SK-N-SH (cell line): ENCODE results near the gene KRT28. TPM values are rescaled to one million over a fixed set of nuclear protein-coding genes. Genes with fewer than 3 reads are reported as not detected.

Experiments
- CTCF ChIA-PET: fragments of 300-600, 350-600 bp; formaldehyde crosslinking; extraction: SDS; loops from one replicate; lab custom pipeline; 2021; lab: Yijun Ruan, JAX
- POLR2A ChIA-PET: fragments of 350-600 bp; sonication (Branson Sonifier 250); formaldehyde crosslinking; extraction: SDS; loops from one replicate; lab custom pipeline; 2020; ENCODE audit warnings: antibody characterized with exemption, inconsistent platforms; lab: Yijun Ruan, JAX
- DNase-seq: peaks from one replicate; pipeline ENCODE4 v3.0.0; 2012
- H2AFZ ChIP-seq: fragments of 200-600 bp; sonication (generic); 2 replicates; pipeline ENCODE4 v1.8.1; 2016; ENCODE audit warnings: antibody characterized with exemption, mild to moderate bottlenecking, low read depth
- H3F3A ChIP-seq: fragments of 200-600 bp; sonication (generic); replicated peaks from 2 replicates; pipeline ENCODE3; 2016; ENCODE audit warnings: antibody characterized with exemption, mild to moderate bottlenecking; ENCODE audit not compliant: insufficient read depth
- H3K27ac ChIP-seq, 2 experiments: fragments of 200-500 bp in 1 of 2; fragments of 200-600 bp in 1 of 2; sonication (Bioruptor generic) in 1 of 2; sonication (generic), shearing (Covaris generic) in 1 of 2; 2 replicates each; pipeline versions ENCODE4 v1.5.1 to v1.6.1; 2014 to 2016; ENCODE audit warnings: low read depth in 2 of 2, inconsistent platforms in 1 of 2, low read length in 1 of 2, mild to moderate bottlenecking in 1 of 2, mixed read lengths in 1 of 2
- H3K27me3 ChIP-seq: fragments of 200-600 bp; sonication (generic), shearing (Covaris generic); 2 replicates; pipeline ENCODE4 v1.6.1; 2016; ENCODE audit warnings: mixed run types; ENCODE audit not compliant: insufficient read depth
- H3K36me3 ChIP-seq, 2 experiments: fragments of 200-500 bp in 1 of 2; fragments of 200-600 bp in 1 of 2; sonication (Bioruptor generic) in 1 of 2; sonication (generic) in 1 of 2; replicated peaks in 1 of 2; 2 replicates each; pipeline versions ENCODE3 to v1.5.1; 2014 to 2016; ENCODE audit warnings: low read length in 1 of 2, mild to moderate bottlenecking in 1 of 2; ENCODE audit not compliant: insufficient read depth in 2 of 2, control insufficient read depth in 1 of 2
- H3K4me1 ChIP-seq, 2 experiments: fragments of 200-500 bp in 1 of 2; fragments of 200-600 bp in 1 of 2; sonication (Bioruptor generic) in 1 of 2; sonication (generic), shearing (Covaris generic) in 1 of 2; 2 replicates each; pipeline versions ENCODE4 v1.5.1 to v1.6.1; 2014 to 2016; ENCODE audit warnings: low read depth in 1 of 2, low read length in 1 of 2, mixed run types in 1 of 2; ENCODE audit not compliant: insufficient read depth in 2 of 2, control insufficient read depth in 1 of 2
- H3K4me2 ChIP-seq: fragments of 200-600 bp; sonication (generic), shearing (Covaris generic); 2 replicates; pipeline ENCODE4 v1.6.1; 2017; ENCODE audit warnings: mixed run types
- H3K4me3 ChIP-seq, 2 experiments: fragments of 200-500 bp in 1 of 2; fragments of 200-600 bp in 1 of 2; sonication (Bioruptor generic) in 1 of 2; sonication (generic), shearing (Covaris generic) in 1 of 2; 2 replicates each; pipeline versions ENCODE4 v1.5.1 to v1.8.1; 2014 to 2016; ENCODE audit warnings: low read depth in 2 of 2, inconsistent platforms in 1 of 2, low read length in 1 of 2, mild to moderate bottlenecking in 1 of 2, mixed read lengths in 1 of 2, moderate library complexity in 1 of 2
- H3K79me2 ChIP-seq: fragments of 200-600 bp; sonication (generic); 2 replicates; pipeline ENCODE4 v1.8.1; 2017; ENCODE audit warnings: mild to moderate bottlenecking; ENCODE audit not compliant: insufficient read depth
- H3K9ac ChIP-seq: fragments of 200-600 bp; sonication (generic); 2 replicates; pipeline ENCODE4 v1.6.1; 2017; ENCODE audit warnings: mixed run types
- H3K9me2 ChIP-seq: fragments of 200-600 bp; sonication (generic); 2 replicates; pipeline ENCODE4 v1.6.1; 2017; ENCODE audit warnings: mixed run types
- H3K9me3 ChIP-seq: fragments of 200-600 bp; sonication (generic); 2 replicates; pipeline ENCODE4 v1.6.1; 2017; ENCODE audit warnings: mixed run types, mild to moderate bottlenecking, moderate library complexity
- H4K20me1 ChIP-seq: fragments of 200-600 bp; sonication (generic); 2 replicates; pipeline ENCODE4 v1.6.1; 2017; ENCODE audit warnings: mild to moderate bottlenecking, mixed run types; ENCODE audit not compliant: insufficient read depth
- CTCF ChIP-seq: fragments of 200-600 bp; sonication (generic); IDR thresholded peaks from 2 replicates; pipeline ENCODE4 v1.6.1; 2017; ENCODE audit warnings: antibody characterized with exemption, mild to moderate bottlenecking, moderate library complexity
- ELF1 ChIP-seq: IDR thresholded peaks from 2 replicates; pipeline ENCODE4 v1.4.0; 2012
- EP300 ChIP-seq, 2 experiments: IDR thresholded peaks; 2 replicates each; pipeline versions ENCODE4 v1.4.0 to v1.6.1; 2012; ENCODE audit warnings: borderline replicate concordance in 1 of 2, low read depth in 1 of 2, low read length in 1 of 2
- FOSL2 ChIP-seq: IDR thresholded peaks from 2 replicates; pipeline ENCODE4 v1.4.0; 2012; ENCODE audit warnings: low read depth, mild to moderate bottlenecking, moderate library complexity, borderline replicate concordance
- FOXM1 ChIP-seq: IDR thresholded peaks from 2 replicates; pipeline ENCODE4 v1.4.0; 2012; ENCODE audit warnings: low read depth, mild to moderate bottlenecking
- GABPA ChIP-seq: IDR thresholded peaks from 2 replicates; pipeline ENCODE4 v1.4.0; 2012; ENCODE audit warnings: low read depth, mild to moderate bottlenecking
- GATA2 ChIP-seq: sonication (generic); formaldehyde crosslinking; IDR thresholded peaks from 2 replicates; pipeline ENCODE4 v1.5.0; 2020; ENCODE audit warnings: mild to moderate bottlenecking, missing genetic modification reagents
- IRF3 ChIP-seq: fragments of 150-350 bp; IDR thresholded peaks from 2 replicates; pipeline ENCODE4 v1.6.1; 2016; ENCODE audit warnings: mild to moderate bottlenecking, low read depth, low read length
- JUND ChIP-seq: IDR thresholded peaks from 2 replicates; pipeline ENCODE4 v1.4.0; 2012
- MEF2A ChIP-seq: IDR thresholded peaks from 2 replicates; pipeline ENCODE4 v1.4.0; 2012; ENCODE audit warnings: low read depth, borderline replicate concordance
- PBX3 ChIP-seq: IDR thresholded peaks from 2 replicates; pipeline ENCODE4; 2012
- POLR2AphosphoS5 ChIP-seq: IDR thresholded peaks from 2 replicates; pipeline ENCODE4 v1.6.1; 2012; ENCODE audit warnings: low read depth, low read length
- RCOR1 ChIP-seq: fragments of 150-350 bp; IDR thresholded peaks from 2 replicates; pipeline ENCODE4 v1.6.1; 2017; ENCODE audit warnings: antibody characterized with exemption, low read length
- SMC3 ChIP-seq: IDR thresholded peaks from 2 replicates; pipeline ENCODE4 v1.6.1; 2012; ENCODE audit warnings: low read depth, low read length, improper control_type of control experiment
- TAF1 ChIP-seq: IDR thresholded peaks from 2 replicates; pipeline ENCODE4 v1.6.1; 2012; ENCODE audit warnings: low read depth, mild to moderate bottlenecking, low read length, moderate library complexity, borderline replicate concordance
- TCF12 ChIP-seq: IDR thresholded peaks from 2 replicates; pipeline ENCODE4 v1.4.0; 2012
- YY1 ChIP-seq: IDR thresholded peaks from 2 replicates; pipeline ENCODE4 v1.4.0; 2012; ENCODE audit warnings: low read depth, mild to moderate bottlenecking
- WGBS: methylation state at CpG from one replicate; pipeline ENCODE4 v1.1.6; 2017; ENCODE audit warnings: low lambda C conversion rate; 5-methylcytosine and 5-hydroxymethylcytosine counted together
- polyA plus RNA-seq, 3 experiments: library from polyadenylated mRNA; depleted of rRNA; stranded (reverse); fragments of >200 nt; gene quantifications; 2 replicates each; pipeline ENCODE4 v1.2.3, GENCODE V29; 2012
- TF ChIP-seq, protein P1 (sequence below): fragments of 150-350 bp; IDR thresholded peaks from 2 replicates; pipeline ENCODE4 v1.6.1; 2017; ENCODE audit warnings: antibody characterized with exemption, low read length, low read depth, borderline replicate concordance

The KRT28 gene
- polyA plus RNA-seq, 1 of the 3 experiments (the other 2 are of a cell fraction), result not detected

GRCh38 chr17:40782450-40782849, 17.3 kb downstream of the KRT28 start, which contains the start of gene KRT27 (continued):
- no peak for TF ChIP-seq CTCF
- TF ChIP-seq IRF3, result no peak
- TF ChIP-seq TAF1, result no peak
- TF ChIP-seq MEF2A, result no peak
- TF ChIP-seq EP300 (IDR thresholded peaks at IDR 0.05; ENCODE audit: borderline replicate concordance in 1 of 2, low read depth in 1 of 2, low read length in 1 of 2), result no peak
- TF ChIP-seq, all 33 proteins: peak for 0

GRCh38 chr17:40779181-40779909, 20.4 kb downstream of the KRT28 start:
- no peak overlapping the region for H3K27ac ChIP-seq
- no peak overlapping the region for H3K4me2 ChIP-seq
- 7% methylated on average over 32 of the region's 37 CpGs for WGBS
- H3K4me3 ChIP-seq, result 0 out of 4 replicates have a peak overlapping the region, but pooled peaks of 1 of the 2 experiments have one; percentile 13
- no peaks in the 10 kb centered on the region for H3F3A ChIP-seq
- no peak overlapping the region for H3K9ac ChIP-seq
- H3K4me1 ChIP-seq, result no peaks in the 10 kb centered on the region
- H3K27me3 ChIP-seq, result peaks cover 65% of the 10 kb centered on the region
- no peak for DNase-seq
- ChIA-PET CTCF (interaction anchor here (1.4 kb wide), 2 partner anchors 23 to 160 kb away, joined by 3 read pairs; no protein-coding TSS in a partner anchor), POLR2A (no interaction called here)
- 0 out of 2 replicates have a peak, but pooled peaks cover 1% of the 10 kb centered on the region for H3K9me2 ChIP-seq
- no peaks in the 10 kb centered on the region for H4K20me1 ChIP-seq
- no peak overlapping the region for H2AFZ ChIP-seq
- no peaks in the 10 kb centered on the region for H3K79me2 ChIP-seq
- H3K9me3 ChIP-seq, result no peaks in the 10 kb centered on the region
- no peaks in the 10 kb centered on the region for H3K36me3 ChIP-seq
- TF ChIP-seq POLR2AphosphoS5, result no peak
- TF ChIP-seq PBX3, result no peak
- TF ChIP-seq, protein P1, sequence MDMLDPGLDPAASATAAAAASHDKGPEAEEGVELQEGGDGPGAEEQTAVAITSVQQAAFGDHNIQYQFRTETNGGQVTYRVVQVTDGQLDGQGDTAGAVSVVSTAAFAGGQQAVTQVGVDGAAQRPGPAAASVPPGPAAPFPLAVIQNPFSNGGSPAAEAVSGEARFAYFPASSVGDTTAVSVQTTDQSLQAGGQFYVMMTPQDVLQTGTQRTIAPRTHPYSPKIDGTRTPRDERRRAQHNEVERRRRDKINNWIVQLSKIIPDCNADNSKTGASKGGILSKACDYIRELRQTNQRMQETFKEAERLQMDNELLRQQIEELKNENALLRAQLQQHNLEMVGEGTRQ, result no peak
- TF ChIP-seq FOXM1, result no peak
- no peak for TF ChIP-seq RCOR1
- no peak for TF ChIP-seq ELF1
- no peak for TF ChIP-seq SMC3
- no peak for TF ChIP-seq JUND
- no peak for TF ChIP-seq MEF2A
- no peak for TF ChIP-seq GABPA
- no peak for TF ChIP-seq TCF12
- TF ChIP-seq FOSL2, result no peak
- TF ChIP-seq YY1, result no peak
- no peak for TF ChIP-seq GATA2 (CRISPR knock-in tag)
